Activated naive CD4-positive, alpha-beta T cell treated with anti-CD3 and anti-CD28 coated beads, Interleukin-2, amount 10 ng/mL, durations not matched to agents 7 days and 5 days (primary cell): ENCODE data around the gene CZIB.
"Not testable (repeated sequence)": the region's sequence is repeated elsewhere in the genome, so short reads cannot be mapped to it uniquely, and the experiment has no call there.

Experiments
- CTCF ChIA-PET: fragments of 350-600 bp; sonication (Branson Sonifier 250); formaldehyde crosslinking; loops from one replicate; lab custom pipeline; 2021; ENCODE audit warnings: antibody characterized with exemption; lab: Charles Lee
- DNase-seq: peaks from one replicate; pipeline ENCODE4 v3.0.0-alpha.2; 2020
- H3K27ac Mint-ChIP-seq: one replicate; pipeline ENCODE4 v1.8.0; 2021; ENCODE audit warnings: mild to moderate bottlenecking, moderate library complexity, mixed read lengths
- H3K27me3 Mint-ChIP-seq: one replicate; pipeline ENCODE4 v1.8.0; 2021; ENCODE audit warnings: mild to moderate bottlenecking, mixed read lengths
- H3K36me3 Mint-ChIP-seq: one replicate; pipeline ENCODE4 v1.8.0; 2021; ENCODE audit warnings: mixed read lengths
- H3K4me1 Mint-ChIP-seq: one replicate; pipeline ENCODE4 v1.8.0; 2021; ENCODE audit warnings: mixed read lengths
- H3K4me3 Mint-ChIP-seq: one replicate; pipeline ENCODE4 v1.8.0; 2021; ENCODE audit warnings: mild to moderate bottlenecking, moderate library complexity, mixed read lengths
- H3K9me3 Mint-ChIP-seq: one replicate; pipeline ENCODE4 v1.8.0; 2021; ENCODE audit warnings: mixed read lengths

Gene CZIB

GRCh38 chr1:53210954-53211353 lies 9.5 kb downstream of the CZIB start:
- Mint-ChIP-seq H3K9me3 (peaks cover 12% of the 10 kb centered on the region), H3K36me3 (peaks cover 63% of the 10 kb centered on the region), H3K27me3 (no peaks in the 10 kb centered on the region), H3K27ac (no peak overlapping the region), H3K4me1 (no peaks in the 10 kb centered on the region), H3K4me3 (no peak overlapping the region)
- CTCF ChIA-PET = no interaction called here
- DNase-seq = no peak

- no peaks in the 10 kb centered on the region for H3K4me1 Mint-ChIP-seq
- H3K4me3 Mint-ChIP-seq = no peak overlapping the region
- no peaks in the 10 kb centered on the region for H3K27me3 Mint-ChIP-seq
- no peak overlapping the region for H3K27ac Mint-ChIP-seq
- H3K9me3 Mint-ChIP-seq = peaks cover 13% of the 10 kb centered on the region
- CTCF ChIA-PET = interaction anchor here (1.1 kb wide), 1 partner anchor 12 kb away, joined by 3 read pairs; no protein-coding TSS in a partner anchor
- peaks cover 66% of the 10 kb centered on the region for H3K36me3 Mint-ChIP-seq
- no peak for DNase-seq
Measured at GRCh38 chr1:53210352-53210751, 10.1 kb downstream of the CZIB start.

GRCh38 chr1:53207726-53208125 lies 12.7 kb downstream of the CZIB start:
- CTCF ChIA-PET = no interaction called here
- Mint-ChIP-seq H3K4me3 (no peak overlapping the region), H3K27me3 (no peaks in the 10 kb centered on the region), H3K36me3 (peaks cover 85% of the 10 kb centered on the region), H3K4me1 (no peaks in the 10 kb centered on the region), H3K9me3 (peaks cover 22% of the 10 kb centered on the region), H3K27ac (no peak overlapping the region)
- no peak for DNase-seq

GRCh38 chr1:53206735-53207379 lies 13.6 kb downstream of the CZIB start:
- Mint-ChIP-seq H3K27me3 (no peaks in the 10 kb centered on the region), H3K4me3 (no peak overlapping the region), H3K9me3 (peaks cover 22% of the 10 kb centered on the region), H3K36me3 (peaks cover 88% of the 10 kb centered on the region), H3K4me1 (no peaks in the 10 kb centered on the region), H3K27ac (no peak overlapping the region)
- CTCF ChIA-PET = no interaction called here
- no peak for DNase-seq

GRCh38 chr1:53206083-53206685 lies 14.2 kb downstream of the CZIB start:
- CTCF ChIA-PET, H3K4me1 Mint-ChIP-seq, DNase-seq, H3K4me3 Mint-ChIP-seq, H3K27ac Mint-ChIP-seq, H3K27me3 Mint-ChIP-seq: not testable (repeated sequence)
- H3K9me3 Mint-ChIP-seq = peaks cover 22% of the 10 kb centered on the region
- H3K36me3 Mint-ChIP-seq = peaks cover 87% of the 10 kb centered on the region

GRCh38 chr1:53205496-53205895 lies 14.9 kb downstream of the CZIB start:
- DNase-seq, H3K4me1 Mint-ChIP-seq, H3K27me3 Mint-ChIP-seq, CTCF ChIA-PET, H3K27ac Mint-ChIP-seq, H3K4me3 Mint-ChIP-seq: not testable (repeated sequence)
- Mint-ChIP-seq H3K9me3 (peaks cover 22% of the 10 kb centered on the region), H3K36me3 (peaks cover 89% of the 10 kb centered on the region)

GRCh38 chr1:53203466-53203865 lies 17.0 kb downstream of the CZIB start:
- peaks cover 22% of the 10 kb centered on the region for H3K9me3 Mint-ChIP-seq
- no peak for DNase-seq
- no peaks in the 10 kb centered on the region for H3K27me3 Mint-ChIP-seq
- H3K4me3 Mint-ChIP-seq = no peak overlapping the region
- peaks cover 73% of the 10 kb centered on the region for H3K36me3 Mint-ChIP-seq
- H3K27ac Mint-ChIP-seq = no peak overlapping the region
- peaks cover 6% of the 10 kb centered on the region for H3K4me1 Mint-ChIP-seq
- CTCF ChIA-PET = no interaction called here

- peak overlapping the region; percentile 98 for H3K27ac Mint-ChIP-seq
- CTCF ChIA-PET = interaction anchor here (0.8 kb wide), 1 partner anchor 11 kb away, joined by 3 read pairs; no protein-coding TSS in a partner anchor
- peak overlapping the region; percentile 98 for H3K4me3 Mint-ChIP-seq
- H3K36me3 Mint-ChIP-seq = peaks cover 39% of the 10 kb centered on the region
- H3K4me1 Mint-ChIP-seq = peaks cover 31% of the 10 kb centered on the region
- H3K9me3 Mint-ChIP-seq = no peaks in the 10 kb centered on the region
- DNase-seq = no peak
- H3K27me3 Mint-ChIP-seq = no peaks in the 10 kb centered on the region
Measured at GRCh38 chr1:53198241-53198651, 22.2 kb downstream of the CZIB start.

GRCh38 chr1:53197291-53198200 lies 22.9 kb downstream of the CZIB start:
- no peaks in the 10 kb centered on the region for H3K27me3 Mint-ChIP-seq
- H3K9me3 Mint-ChIP-seq = no peaks in the 10 kb centered on the region
- CTCF ChIA-PET = interaction anchor here (0.8 kb wide), 1 partner anchor 10 kb away, joined by 3 read pairs; no protein-coding TSS in a partner anchor
- peak overlapping the region; percentile 98 for H3K4me3 Mint-ChIP-seq
- H3K36me3 Mint-ChIP-seq = peaks cover 32% of the 10 kb centered on the region
- H3K4me1 Mint-ChIP-seq = peaks cover 31% of the 10 kb centered on the region
- H3K27ac Mint-ChIP-seq = peak overlapping the region; percentile 98
- DNase-seq = no peak

GRCh38 chr1:53196485-53197290 lies 23.7 kb downstream of the CZIB start, which contains the start of gene CPT2:
Gene CPT2, plus strand, starts transcription at chr1:53196824. Its CDS starts 120 bp downstream, at chr1:53196944.
- DNase-seq = peak; percentile 95
- Mint-ChIP-seq H3K27ac (peak within 1 kb of the TSS; percentile 98), H3K27me3 (no peaks in the 10 kb centered on the region), H3K4me3 (peak within 1 kb of the TSS; percentile 98), H3K36me3 (peaks cover 25% of the 10 kb centered on the region), H3K9me3 (no peaks in the 10 kb centered on the region), H3K4me1 (peaks cover 31% of the 10 kb centered on the region)
- CTCF ChIA-PET = interaction anchor here (0.6 kb wide), 1 partner anchor 19 kb away, joined by 3 read pairs; no protein-coding TSS in a partner anchor

- Mint-ChIP-seq H3K9me3 (no peaks in the 10 kb centered on the region), H3K27ac (peak overlapping the region; percentile 85), H3K4me3 (peak overlapping the region; percentile 98), H3K36me3 (peaks cover 22% of the 10 kb centered on the region), H3K4me1 (peaks cover 31% of the 10 kb centered on the region), H3K27me3 (peaks cover under 1% of the 10 kb centered on the region)
- DNase-seq = no peak
- CTCF ChIA-PET = interaction anchor here (0.6 to 2.5 kb wide), 3 partner anchors 10 to 19 kb away, joined by 3 to 15 read pairs (median 11); no protein-coding TSS in a partner anchor
Measured at GRCh38 chr1:53196017-53196484, 24.4 kb downstream of the CZIB start.

- Mint-ChIP-seq H3K27ac (no peak overlapping the region), H3K27me3 (peaks cover 6% of the 10 kb centered on the region), H3K4me1 (peaks cover 31% of the 10 kb centered on the region), H3K9me3 (no peaks in the 10 kb centered on the region), H3K4me3 (no peak overlapping the region), H3K36me3 (peaks cover 16% of the 10 kb centered on the region)
- CTCF ChIA-PET = interaction anchor here (2.4 to 2.5 kb wide), 2 partner anchors 9 to 13 kb away, joined by 11 to 15 read pairs; no protein-coding TSS in a partner anchor
- no peak for DNase-seq
Measured at GRCh38 chr1:53195246-53196016, 25.0 kb downstream of the CZIB start.
